ENCODE measurements around the gene PRRT4.

PRRT4 gene

DNA sequence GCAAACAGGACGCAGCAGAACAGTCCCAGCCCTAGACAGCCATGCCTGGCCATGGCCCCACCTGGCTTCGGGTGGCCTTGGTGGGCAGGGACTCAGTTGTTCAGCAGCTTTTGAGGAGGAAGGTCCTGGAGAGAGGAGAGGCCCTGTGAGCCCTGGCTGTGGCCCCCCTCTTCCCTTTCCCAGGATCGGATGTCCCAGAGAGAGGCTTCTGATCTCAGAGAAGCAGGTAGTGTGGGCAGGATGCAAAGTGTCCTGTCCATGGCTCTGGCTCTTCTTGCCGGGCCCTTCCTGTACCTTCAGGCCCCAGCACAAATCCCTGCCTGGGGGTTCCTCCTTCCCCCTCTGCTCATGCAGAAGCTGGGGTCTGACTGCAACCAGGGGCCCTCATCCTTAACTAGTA, 1.6 kb downstream of the PRRT4 start:
- TF ChIP-seq, protein P1, sequence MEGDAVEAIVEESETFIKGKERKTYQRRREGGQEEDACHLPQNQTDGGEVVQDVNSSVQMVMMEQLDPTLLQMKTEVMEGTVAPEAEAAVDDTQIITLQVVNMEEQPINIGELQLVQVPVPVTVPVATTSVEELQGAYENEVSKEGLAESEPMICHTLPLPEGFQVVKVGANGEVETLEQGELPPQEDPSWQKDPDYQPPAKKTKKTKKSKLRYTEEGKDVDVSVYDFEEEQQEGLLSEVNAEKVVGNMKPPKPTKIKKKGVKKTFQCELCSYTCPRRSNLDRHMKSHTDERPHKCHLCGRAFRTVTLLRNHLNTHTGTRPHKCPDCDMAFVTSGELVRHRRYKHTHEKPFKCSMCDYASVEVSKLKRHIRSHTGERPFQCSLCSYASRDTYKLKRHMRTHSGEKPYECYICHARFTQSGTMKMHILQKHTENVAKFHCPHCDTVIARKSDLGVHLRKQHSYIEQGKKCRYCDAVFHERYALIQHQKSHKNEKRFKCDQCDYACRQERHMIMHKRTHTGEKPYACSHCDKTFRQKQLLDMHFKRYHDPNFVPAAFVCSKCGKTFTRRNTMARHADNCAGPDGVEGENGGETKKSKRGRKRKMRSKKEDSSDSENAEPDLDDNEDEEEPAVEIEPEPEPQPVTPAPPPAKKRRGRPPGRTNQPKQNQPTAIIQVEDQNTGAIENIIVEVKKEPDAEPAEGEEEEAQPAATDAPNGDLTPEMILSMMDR (IDR thresholded peaks at IDR 0.05; ENCODE audit: low read length): no peak
- no peak for TF ChIP-seq EZH2 (IDR thresholded peaks at IDR 0.05; ENCODE audit: borderline replicate concordance, low read length)
- H3K9ac ChIP-seq (ENCODE audit: low read length): no peak overlapping the region
- H3K9me2 ChIP-seq (ENCODE audit: low read depth, low read length): no peaks in the 10 kb centered on the region
- no peak overlapping the region for H3K4me2 ChIP-seq (ENCODE audit: low read length)
- H2AFZ ChIP-seq (ENCODE audit: low read length): no peak overlapping the region
- H3F3A ChIP-seq (ENCODE audit: insufficient read depth, low read length): no peaks in the 10 kb centered on the region
- no peaks in the 10 kb centered on the region for H4K20me1 ChIP-seq (ENCODE audit: insufficient read depth, low read length)
- H3K4me3 ChIP-seq (ENCODE audit: low read depth, low read length, poor library complexity, severe bottlenecking): no peak overlapping the region
- H3K4me1 ChIP-seq (ENCODE audit: insufficient read depth, low read length, severe bottlenecking): peaks cover 7% of the 10 kb centered on the region
- no peaks in the 10 kb centered on the region for H3K36me3 ChIP-seq (ENCODE audit: insufficient read depth, low read length)
- no peak overlapping the region for H3K27ac ChIP-seq (ENCODE audit: low read depth, low read length, poor library complexity, severe bottlenecking)
- H3K79me2 ChIP-seq (ENCODE audit: insufficient read depth, low read length): no peaks in the 10 kb centered on the region
- peaks cover 14% of the 10 kb centered on the region; the same call in 1 of the 2 replicates for H3K27me3 ChIP-seq (ENCODE audit: insufficient read depth, low read length)
- H3K9me3 ChIP-seq (ENCODE audit: low read length): no peaks in the 10 kb centered on the region

DNA sequence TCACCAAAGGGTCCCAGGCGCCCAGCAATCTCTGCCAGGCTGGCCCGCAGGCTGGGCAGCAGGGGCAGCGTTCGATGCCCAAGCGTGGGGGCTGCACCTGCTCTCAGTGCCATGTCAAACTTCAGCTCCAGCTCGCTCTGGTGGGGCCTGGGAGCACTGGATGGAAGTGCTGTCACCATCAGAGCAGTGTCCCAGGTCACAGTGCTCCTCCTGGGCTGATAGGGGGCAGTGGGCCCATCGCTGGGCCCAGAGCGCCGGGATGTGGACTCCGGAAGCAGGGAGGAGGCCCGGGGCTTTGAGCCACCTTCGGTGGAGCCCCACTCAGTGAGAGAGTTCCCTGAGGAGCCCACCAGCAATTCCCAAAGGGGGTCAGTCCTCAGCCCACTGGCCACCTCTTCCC, 2.2 kb downstream of the PRRT4 start:
- Histone ChIP-seq H3K79me2 (ENCODE audit: insufficient read depth, low read length) (no peaks in the 10 kb centered on the region), H3K27me3 (ENCODE audit: insufficient read depth, low read length) (peaks cover 14% of the 10 kb centered on the region; the same call in 1 of the 2 replicates), H2AFZ (ENCODE audit: low read length) (no peak overlapping the region), H3K9ac (ENCODE audit: low read length) (no peak overlapping the region), H4K20me1 (ENCODE audit: insufficient read depth, low read length) (no peaks in the 10 kb centered on the region), H3F3A (ENCODE audit: insufficient read depth, low read length) (no peaks in the 10 kb centered on the region), H3K27ac (ENCODE audit: low read depth, low read length, poor library complexity, severe bottlenecking) (no peak overlapping the region), H3K9me2 (ENCODE audit: low read depth, low read length) (no peaks in the 10 kb centered on the region), H3K4me3 (ENCODE audit: low read depth, low read length, poor library complexity, severe bottlenecking) (no peak overlapping the region), H3K4me1 (ENCODE audit: insufficient read depth, low read length, severe bottlenecking) (peaks cover 7% of the 10 kb centered on the region), H3K4me2 (ENCODE audit: low read length) (no peak overlapping the region), H3K9me3 (ENCODE audit: low read length) (no peaks in the 10 kb centered on the region), H3K36me3 (ENCODE audit: insufficient read depth, low read length) (no peaks in the 10 kb centered on the region)
- TF ChIP-seq, protein P1 (IDR thresholded peaks at IDR 0.05; ENCODE audit: low read length): no peak
- no peak for TF ChIP-seq EZH2 (IDR thresholded peaks at IDR 0.05; ENCODE audit: borderline replicate concordance, low read length)

DNA sequence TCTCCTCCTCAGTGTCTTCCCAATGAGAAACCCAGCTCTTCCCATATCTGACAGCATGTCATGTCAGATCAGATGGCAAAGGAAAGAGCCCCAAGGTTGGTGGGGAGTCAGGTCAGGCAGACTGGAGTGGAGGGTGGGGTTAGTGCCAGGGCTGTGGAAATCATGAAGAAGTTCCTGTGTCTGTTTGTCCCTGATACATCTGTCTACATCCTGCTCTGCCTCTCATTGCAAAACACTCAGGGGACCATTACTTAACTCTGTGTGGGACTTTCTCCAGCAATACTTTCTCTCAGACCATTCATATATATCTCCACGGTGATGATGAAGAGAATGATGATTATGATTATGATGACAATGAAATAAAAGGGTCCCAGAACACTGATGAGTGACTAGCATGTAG, 3.3 kb downstream of the PRRT4 start:
- Histone ChIP-seq H3K9me2 (ENCODE audit: low read depth, low read length) (no peaks in the 10 kb centered on the region), H3K27ac (ENCODE audit: low read depth, low read length, poor library complexity, severe bottlenecking) (no peak overlapping the region), H3K4me2 (ENCODE audit: low read length) (no peak overlapping the region), H3F3A (ENCODE audit: insufficient read depth, low read length) (no peaks in the 10 kb centered on the region), H3K9me3 (ENCODE audit: low read length) (no peaks in the 10 kb centered on the region), H3K27me3 (ENCODE audit: insufficient read depth, low read length) (peaks cover 19% of the 10 kb centered on the region), H3K4me3 (ENCODE audit: low read depth, low read length, poor library complexity, severe bottlenecking) (no peak overlapping the region), H2AFZ (ENCODE audit: low read length) (no peak overlapping the region), H3K4me1 (ENCODE audit: insufficient read depth, low read length, severe bottlenecking) (peaks cover 7% of the 10 kb centered on the region), H3K79me2 (ENCODE audit: insufficient read depth, low read length) (no peaks in the 10 kb centered on the region), H3K9ac (ENCODE audit: low read length) (no peak overlapping the region), H3K36me3 (ENCODE audit: insufficient read depth, low read length) (no peaks in the 10 kb centered on the region), H4K20me1 (ENCODE audit: insufficient read depth, low read length) (no peaks in the 10 kb centered on the region)
- TF ChIP-seq, protein P1 (IDR thresholded peaks at IDR 0.05; ENCODE audit: low read length): no peak
- TF ChIP-seq EZH2 (IDR thresholded peaks at IDR 0.05; ENCODE audit: borderline replicate concordance, low read length): no peak
